DOHH2 (cell line): ENCODE results near the gene ZFR.

Experiments
- H3F3A ChIP-seq: fragments of 200-600 bp; sonication (generic), shearing (Covaris generic); 2 replicates; pipeline ENCODE4 v1.6.0; 2016; ENCODE audit warnings: antibody characterized with exemption, mild to moderate bottlenecking; ENCODE audit not compliant: control insufficient read depth, insufficient read depth
- H3K27ac ChIP-seq: fragments of 200-600 bp; sonication (generic); 2 replicates; pipeline ENCODE4 v1.5.1; 2014; ENCODE audit warnings: low read depth, mild to moderate bottlenecking, low read length, moderate library complexity
- H3K27me3 ChIP-seq: fragments of 200-600 bp; sonication (generic); 2 replicates; pipeline ENCODE4 v1.6.1; 2014; ENCODE audit warnings: mild to moderate bottlenecking, low read length, mixed read lengths; ENCODE audit not compliant: control insufficient read depth
- H3K36me3 ChIP-seq: fragments of 200-600 bp; sonication (generic); 2 replicates; pipeline ENCODE4 v1.6.1; 2014; ENCODE audit warnings: mild to moderate bottlenecking, low read length, moderate library complexity, mixed read lengths; ENCODE audit not compliant: control insufficient read depth
- H3K4me1 ChIP-seq: fragments of 200-600 bp; sonication (generic); 2 replicates; pipeline ENCODE4 v1.6.1; 2014; ENCODE audit warnings: mild to moderate bottlenecking, low read length, mixed read lengths; ENCODE audit not compliant: control insufficient read depth
- H3K4me2 ChIP-seq: fragments of 200-600 bp; sonication (generic); 2 replicates; pipeline ENCODE4 v1.6.0; 2014; ENCODE audit warnings: mild to moderate bottlenecking, low read length, moderate library complexity
- H3K4me3 ChIP-seq: fragments of 200-600 bp; sonication (generic); 2 replicates; pipeline ENCODE4 v1.5.1; 2014; ENCODE audit warnings: mild to moderate bottlenecking, low read length, mixed read lengths
- H3K79me2 ChIP-seq: fragments of 200-600 bp; sonication (generic); 2 replicates; pipeline ENCODE4 v1.6.1; 2014; ENCODE audit warnings: mild to moderate bottlenecking, low read length, mixed read lengths; ENCODE audit not compliant: control insufficient read depth
- H3K9me2 ChIP-seq: fragments of 200-600 bp; sonication (generic); replicated peaks from 2 replicates; pipeline ENCODE4 v1.6.1; 2014; ENCODE audit warnings: mild to moderate bottlenecking, low read length, mixed read lengths; ENCODE audit not compliant: control insufficient read depth
- H3K9me3 ChIP-seq: fragments of 200-600 bp; sonication (generic); 2 replicates; pipeline ENCODE4 v1.6.1; 2014; ENCODE audit warnings: antibody characterized with exemption, low read length, mixed read lengths; ENCODE audit not compliant: control insufficient read depth, insufficient read depth
- H4K20me1 ChIP-seq: fragments of 200-600 bp; sonication (generic); 2 replicates; pipeline ENCODE4 v1.6.0; 2014; ENCODE audit warnings: low read depth, mild to moderate bottlenecking, antibody characterized with exemption, low read length, moderate library complexity; ENCODE audit not compliant: control insufficient read depth, insufficient read depth
- CTCF ChIP-seq: fragments of 200-600 bp; sonication (generic); IDR thresholded peaks from one replicate; pipeline ENCODE4 v1.5.1; 2014; ENCODE audit warnings: antibody characterized with exemption, mild to moderate bottlenecking, low read depth, low read length; ENCODE audit not compliant: poor library complexity, severe bottlenecking
- EZH2phosphoT487 ChIP-seq: fragments of 200-600 bp; sonication (generic); IDR thresholded peaks from 2 replicates; pipeline ENCODE4 v1.6.1; 2017; ENCODE audit warnings: borderline replicate concordance, mild to moderate bottlenecking, antibody characterized with exemption, low read length, moderate library complexity, mixed read lengths

The ZFR gene

GRCh38 chr5:32326216-32326772 lies 118.2 kb downstream of the ZFR start:
- no peaks in the 10 kb centered on the region for H3K36me3 ChIP-seq
- peaks cover 7% of the 10 kb centered on the region for H3K4me1 ChIP-seq
- H3K27me3 ChIP-seq, result no peaks in the 10 kb centered on the region
- no peak overlapping the region for H3K27ac ChIP-seq
- H4K20me1 ChIP-seq, result no peaks in the 10 kb centered on the region
- no peaks in the 10 kb centered on the region for H3K79me2 ChIP-seq
- H3K4me3 ChIP-seq, result no peak overlapping the region
- H3K9me2 ChIP-seq, result no peaks in the 10 kb centered on the region
- H3K4me2 ChIP-seq, result no peak overlapping the region
- H3K9me3 ChIP-seq, result peaks cover 7% of the 10 kb centered on the region
- TF ChIP-seq CTCF, result no peak
- 0 out of 2 replicates have a peak, but pooled peaks cover 4% of the 10 kb centered on the region for H3F3A ChIP-seq

DNA sequence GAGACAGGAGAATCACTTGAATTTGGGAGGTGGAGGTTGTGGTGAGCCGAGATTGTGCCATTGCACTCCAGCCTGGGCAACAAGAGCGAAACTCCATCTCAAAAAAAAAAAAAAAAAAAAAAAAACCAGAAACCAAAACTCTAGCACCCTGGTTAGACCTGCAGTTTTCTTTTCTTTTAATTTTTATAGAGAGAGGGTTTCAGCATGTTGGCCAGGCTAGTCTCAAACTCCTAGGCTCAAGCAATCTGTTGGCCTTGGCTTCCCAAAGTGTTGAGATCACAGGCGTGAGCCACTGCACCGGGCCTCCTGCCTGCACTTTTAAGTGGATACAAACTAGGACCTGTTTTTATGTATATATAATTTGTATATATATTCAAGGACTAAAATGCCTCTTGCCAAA lies 118.9 kb downstream of the ZFR start:
- H3K4me2 ChIP-seq, result no peak overlapping the region
- H3K9me3 ChIP-seq, result peaks cover 10% of the 10 kb centered on the region
- H3K79me2 ChIP-seq, result no peaks in the 10 kb centered on the region
- no peak overlapping the region for H3K27ac ChIP-seq
- H3K36me3 ChIP-seq, result no peaks in the 10 kb centered on the region
- TF ChIP-seq EZH2phosphoT487, result no peak
- no peak for TF ChIP-seq CTCF
- H3F3A ChIP-seq, result 0 out of 2 replicates have a peak, but pooled peaks cover 4% of the 10 kb centered on the region
- no peaks in the 10 kb centered on the region for H4K20me1 ChIP-seq
- no peak overlapping the region for H3K4me3 ChIP-seq
- H3K27me3 ChIP-seq, result no peaks in the 10 kb centered on the region
- H3K4me1 ChIP-seq, result peaks cover 7% of the 10 kb centered on the region
- no peaks in the 10 kb centered on the region for H3K9me2 ChIP-seq

DNA sequence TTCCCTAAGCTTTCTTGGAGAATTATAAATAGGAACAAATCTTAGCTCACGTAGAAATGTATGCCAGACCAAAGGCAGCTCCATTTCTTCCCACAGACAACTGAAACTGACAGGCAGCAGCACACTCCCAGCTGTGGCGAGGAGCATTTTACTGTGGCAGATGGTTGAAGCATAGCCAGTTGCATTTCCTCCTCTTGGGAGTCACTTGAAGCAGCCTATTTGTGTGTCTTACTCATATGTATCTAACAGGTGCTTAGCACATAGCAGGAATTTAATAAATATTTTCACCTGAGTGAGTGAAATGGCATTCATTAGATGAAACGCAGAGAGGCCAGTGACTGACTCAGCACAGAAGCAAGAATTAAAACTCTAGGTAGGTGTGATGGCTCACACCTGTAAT lies 119.5 kb downstream of the ZFR start:
- H3K9me3 ChIP-seq, result peaks cover 11% of the 10 kb centered on the region
- H4K20me1 ChIP-seq, result no peaks in the 10 kb centered on the region
- H3K4me1 ChIP-seq, result peaks cover 7% of the 10 kb centered on the region
- H3K36me3 ChIP-seq, result no peaks in the 10 kb centered on the region
- no peak overlapping the region for H3K27ac ChIP-seq
- no peaks in the 10 kb centered on the region for H3K79me2 ChIP-seq
- H3K27me3 ChIP-seq, result no peaks in the 10 kb centered on the region
- H3K4me2 ChIP-seq, result no peak overlapping the region
- TF ChIP-seq CTCF, result no peak
- no peak for TF ChIP-seq EZH2phosphoT487
- no peaks in the 10 kb centered on the region for H3K9me2 ChIP-seq
- 0 out of 2 replicates have a peak, but pooled peaks cover 4% of the 10 kb centered on the region for H3F3A ChIP-seq
- no peak overlapping the region for H3K4me3 ChIP-seq
